Lung (tissue), 12 donors: ENCODE results near the gene LARP4B. TPM values are rescaled to one million over a fixed set of nuclear protein-coding genes. Genes with fewer than 3 reads are reported as not detected.

Experiments
- ATAC-seq: fragments of 200-7000 bp; cut with Tn5 transposase; one replicate; pipeline ENCODE4 v1.9.1; 2020; ENCODE audit warnings: moderate number of reproducible peaks; ENCODE audit not compliant: insufficient read depth, low FRiP score
- DNase-seq, 3 donors: peaks; one replicate each; pipeline ENCODE4 v3.0.0-alpha.2; 2013 to 2017
- H3K27ac ChIP-seq, 2 donors: one replicate each; pipeline ENCODE4 v1.5.1; 2013; ENCODE audit warnings: mild to moderate bottlenecking in 2 of 2, moderate library complexity in 2 of 2, control low read depth in 1 of 2, inconsistent platforms in 1 of 2, low read depth in 1 of 2, low read length in 1 of 2
- H3K27me3 ChIP-seq, 3 donors: one replicate each; pipeline ENCODE4 v1.5.1; 2013; ENCODE audit warnings: low read length in 2 of 3; ENCODE audit not compliant: control insufficient read depth in 3 of 3, insufficient read depth in 3 of 3
- H3K36me3 ChIP-seq, 4 donors: one replicate each; pipeline ENCODE4 v1.5.1; 2013; ENCODE audit warnings: low read length in 4 of 4, mild to moderate bottlenecking in 1 of 4, moderate library complexity in 1 of 4; ENCODE audit not compliant: control insufficient read depth in 4 of 4, insufficient read depth in 4 of 4
- H3K4me1 ChIP-seq, 5 donors: one replicate each; pipeline ENCODE4 v1.5.1; 2013; ENCODE audit warnings: low read length in 5 of 5, mild to moderate bottlenecking in 2 of 5, moderate library complexity in 1 of 5; ENCODE audit not compliant: control insufficient read depth in 5 of 5, insufficient read depth in 5 of 5
- H3K4me3 ChIP-seq: one replicate; pipeline ENCODE4 v1.5.1; 2013; ENCODE audit warnings: mild to moderate bottlenecking, control low read depth, moderate library complexity
- H3K9ac ChIP-seq, 2 donors: one replicate each; pipeline ENCODE4 v1.5.1; 2013; ENCODE audit warnings: low read length in 2 of 2, control low read depth in 1 of 2; ENCODE audit not compliant: insufficient read depth in 1 of 2
- H3K9me3 ChIP-seq, 4 donors: one replicate each; pipeline ENCODE4 v1.5.1; 2013; ENCODE audit warnings: low read length in 3 of 4, mild to moderate bottlenecking in 1 of 4, moderate library complexity in 1 of 4; ENCODE audit not compliant: control insufficient read depth in 4 of 4, insufficient read depth in 3 of 4
- CTCF ChIP-seq: IDR thresholded peaks from 2 replicates; pipeline ENCODE4 v1.5.1; 2012; ENCODE audit warnings: mild to moderate bottlenecking; ENCODE audit errors: control extremely low read depth, extremely low read depth
- WGBS, 2 donors: extraction: QIAGEN DNeasy Blood & Tissue Kit; methylation state at CpG; one replicate each; pipeline ENCODE4 v1.1.7; 2013; 5-methylcytosine and 5-hydroxymethylcytosine counted together
- polyA plus RNA-seq, 2 donors: library from polyadenylated mRNA; stranded (reverse); fragments of 200-250 nt; gene quantifications; one replicate each; pipeline ENCODE4 v1.2.1, GENCODE V29; 2013
- total RNA-seq, 2 donors: library from RNA; depleted of rRNA in 1 of 2; stranded (reverse); fragments of >200 nt in 1 of 2; gene quantifications; one replicate each; pipeline ENCODE4 v1.2.1, GENCODE V29; 2014 to 2021
- donor health status: control.
- donor health status: control.
- donor health status: Bipolar disorder and iron deficiency.
- donor health status: healthy.
- donor health status: DM: yes; HTN: yes; CAD: no.

Gene LARP4B
- total and polyA plus RNA-seq, 4 donors: 24.7 to 133 (median 66.9) TPM

GRCh38 chr10:814536-815302, 116.8 kb downstream of the LARP4B start:
- no peak overlapping the region for H3K4me3 ChIP-seq
- no peak for DNase-seq
- no peak for ATAC-seq
- H3K27ac ChIP-seq: no peak overlapping the region
- H3K36me3 ChIP-seq: peaks cover 12 to 57% (median 36%) of the 10 kb centered on the region in 4 donors
- H3K9ac ChIP-seq: no peak overlapping the region
- no peaks in the 10 kb centered on the region for H3K9me3 ChIP-seq
- peaks cover 0 to 12% (median 0%) of the 10 kb centered on the region in 5 donors for H3K4me1 ChIP-seq
- WGBS, 2 donors: 95 to 96% methylated on average over 34 of the region's 34 CpGs
- H3K27me3 ChIP-seq: no peaks in the 10 kb centered on the region
- TF ChIP-seq CTCF: no peak

- DNase-seq (no peak), ATAC-seq (no peak)
- H3K27me3 ChIP-seq: no peaks in the 10 kb centered on the region
- no peak overlapping the region for H3K27ac ChIP-seq
- no peaks in the 10 kb centered on the region for H3K9me3 ChIP-seq
- H3K4me3 ChIP-seq: no peak overlapping the region
- H3K9ac ChIP-seq: no peak overlapping the region
- no peak for TF ChIP-seq CTCF
- H3K4me1 ChIP-seq: peaks cover 0 to 9% (median 0%) of the 10 kb centered on the region in 5 donors
- 95% methylated on average over 6 of the region's 6 CpGs for WGBS, 2 donors
- H3K36me3 ChIP-seq: peaks cover 12 to 58% (median 31%) of the 10 kb centered on the region in 4 donors
Observed at GRCh38 chr10:813286-813685, 118.2 kb downstream of the LARP4B start.

- H3K4me3 ChIP-seq: no peak overlapping the region
- ATAC-seq (no peak), DNase-seq (no peak)
- WGBS, 2 donors: 92% methylated on average over 19 of the region's 19 CpGs
- H3K9ac ChIP-seq: no peak overlapping the region
- peaks cover 0 to 6% (median 0%) of the 10 kb centered on the region in 5 donors for H3K4me1 ChIP-seq
- peaks cover 12 to 59% (median 35%) of the 10 kb centered on the region in 4 donors for H3K36me3 ChIP-seq
- H3K27ac ChIP-seq: no peak overlapping the region
- H3K27me3 ChIP-seq: no peaks in the 10 kb centered on the region
- no peak for TF ChIP-seq CTCF
- no peaks in the 10 kb centered on the region for H3K9me3 ChIP-seq
Observed at GRCh38 chr10:812787-813186, 118.7 kb downstream of the LARP4B start.
